Measurements from ENCODE around the gene SNU13.

- no peak for TF ChIP-seq POLR2A (IDR thresholded peaks at IDR 0.05)
- no peak for TF ChIP-seq CTCF (IDR thresholded peaks at IDR 0.05)
Measured at GRCh38 chr22:41625577-41625976, 63.1 kb downstream of the SNU13 start.
